Fibroblast of lung (primary cell): ENCODE results near the gene CGB5. TPM values are rescaled to one million over a fixed set of nuclear protein-coding genes. Genes with fewer than 3 reads are reported as not detected.

Experiments used
- DNase-seq, 2 donors: peaks; one replicate each; pipeline versions ENCODE4 v3.0.0 to v3.0.0-alpha.2; 2010; ENCODE audit warnings: low read depth in 2 of 2
- H2AFZ ChIP-seq: 2 replicates; pipeline ENCODE4 v1.5.1; 2012; ENCODE audit warnings: low read length, control low read depth, inconsistent platforms
- H3K27ac ChIP-seq: 2 replicates; pipeline ENCODE4 v1.5.1; 2011; ENCODE audit warnings: low read length, control low read depth; ENCODE audit not compliant: insufficient read depth
- H3K27me3 ChIP-seq: 2 replicates; pipeline ENCODE4 v1.5.1; 2011; ENCODE audit warnings: mild to moderate bottlenecking, low read length; ENCODE audit not compliant: control insufficient read depth, insufficient read depth
- H3K36me3 ChIP-seq: 2 replicates; pipeline ENCODE4 v1.5.1; 2011; ENCODE audit warnings: low read length; ENCODE audit not compliant: control insufficient read depth, insufficient read depth
- H3K4me1 ChIP-seq: 2 replicates; pipeline ENCODE4 v1.5.1; 2011; ENCODE audit warnings: low read length; ENCODE audit not compliant: control insufficient read depth, insufficient read depth; ENCODE audit errors: extremely low read depth
- H3K4me2 ChIP-seq: 2 replicates; pipeline ENCODE4 v1.5.1; 2011; ENCODE audit warnings: low read length, control low read depth; ENCODE audit not compliant: insufficient read depth; ENCODE audit errors: extremely low read depth
- H3K4me3 ChIP-seq, 4 experiments: fragments of 200-600 bp in 1 of 4; sonication (generic) in 1 of 4; replicated peaks in 1 of 4; 2 replicates each; pipeline ENCODE4 v1.5.1; 2011 to 2016; ENCODE audit warnings: low read length in 4 of 4, low read depth in 3 of 4, mild to moderate bottlenecking in 3 of 4, control low read depth in 2 of 4, inconsistent platforms in 1 of 4, mixed read lengths in 1 of 4; ENCODE audit not compliant: insufficient read depth in 1 of 4; ENCODE audit errors: control extremely low read depth in 1 of 4
- H3K79me2 ChIP-seq: 2 replicates; pipeline ENCODE4 v1.5.1; 2012; ENCODE audit warnings: mild to moderate bottlenecking, low read length, inconsistent platforms; ENCODE audit not compliant: control insufficient read depth, insufficient read depth
- H3K9ac ChIP-seq: 2 replicates; pipeline ENCODE4 v1.5.1; 2011; ENCODE audit warnings: mild to moderate bottlenecking, low read length, control low read depth; ENCODE audit not compliant: insufficient read depth
- H3K9me3 ChIP-seq: 2 replicates; pipeline ENCODE4 v1.5.1; 2012; ENCODE audit warnings: low read depth, low read length; ENCODE audit not compliant: control insufficient read depth, insufficient read depth
- H4K20me1 ChIP-seq: 2 replicates; pipeline ENCODE4 v1.5.1; 2011; ENCODE audit warnings: low read length; ENCODE audit not compliant: control insufficient read depth, insufficient read depth; ENCODE audit errors: extremely low read depth
- CTCF ChIP-seq, 2 donors: IDR thresholded peaks in 1 of 2; conservative IDR thresholded peaks in 1 of 2; 1 replicate in 1 of 2; 2 replicates in 1 of 2; pipeline ENCODE4 v1.5.1; 2011 to 2012; ENCODE audit warnings: low read length in 2 of 2, control low read depth in 1 of 2, inconsistent platforms in 1 of 2, low read depth in 1 of 2, mild to moderate bottlenecking in 1 of 2
- EZH2 ChIP-seq: IDR thresholded peaks from 2 replicates; pipeline ENCODE4 v1.5.1; 2012; ENCODE audit warnings: low read length, control low read depth, mild to moderate bottlenecking; ENCODE audit errors: missing control alignments
- polyA plus RNA-seq, 2 donors: library from polyadenylated mRNA; depleted of rRNA in 1 of 2; stranded (reverse) in 1 of 2; unstranded in 1 of 2; fragments of >200 nt; gene quantifications; 2 replicates each; pipeline ENCODE4 v1.2.1, GENCODE V29; 2011 to 2012; ENCODE audit warnings: missing spikeins in 1 of 2
- total RNA-seq: library from RNA; depleted of rRNA; stranded (reverse); fragments of >200 nt; gene quantifications from 2 replicates; pipeline ENCODE4 v1.2.1, GENCODE V29; 2014

The CGB5 gene
- total and polyA plus RNA-seq, 2 donors (not counting 1 experiment from before 2014, with no cell fraction given) = not detected

GRCh38 chr19:49061445-49061844, 17.8 kb downstream of the CGB5 start:
- TF ChIP-seq EZH2 (no peak), CTCF (conservative IDR thresholded peaks at IDR 0.05 in 1 of 2, IDR thresholded peaks at IDR 0.05 in 1 of 2; ENCODE audit: low read depth in 1 of 2, low read length in 2 of 2) (no peak)
- H3K79me2 ChIP-seq = no peaks in the 10 kb centered on the region

GRCh38 chr19:49064029-49064629, 20.5 kb downstream of the CGB5 start:
- no peaks in the 10 kb centered on the region for H3K79me2 ChIP-seq
- peaks cover 29% of the 10 kb centered on the region for H3K27me3 ChIP-seq
- H3K4me3 ChIP-seq = no peak overlapping the region
- no peaks in the 10 kb centered on the region for H4K20me1 ChIP-seq
- H3K9ac ChIP-seq = no peak overlapping the region
- H3K4me1 ChIP-seq = no peaks in the 10 kb centered on the region
- H3K27ac ChIP-seq = no peak overlapping the region
- H3K36me3 ChIP-seq = no peaks in the 10 kb centered on the region
- TF ChIP-seq CTCF (conservative IDR thresholded peaks at IDR 0.05 in 1 of 2, IDR thresholded peaks at IDR 0.05 in 1 of 2; ENCODE audit: low read depth in 1 of 2, low read length in 2 of 2) (no peak), EZH2 (no peak)
- H3K4me2 ChIP-seq = no peak overlapping the region
- H2AFZ ChIP-seq = no peak overlapping the region
- H3K9me3 ChIP-seq = no peaks in the 10 kb centered on the region
- DNase-seq = no peak

More at GRCh38 chr19:49061445-49061844, 17.8 kb downstream of the CGB5 start:
- Histone ChIP-seq H4K20me1 (no peaks in the 10 kb centered on the region), H3K4me1 (peaks cover 2% of the 10 kb centered on the region), H2AFZ (no peak overlapping the region), H3K36me3 (no peaks in the 10 kb centered on the region), H3K9ac (no peak overlapping the region), H3K9me3 (no peaks in the 10 kb centered on the region), H3K4me3 (no peak overlapping the region), H3K4me2 (no peak overlapping the region), H3K27ac (no peak overlapping the region), H3K27me3 (peaks cover 20% of the 10 kb centered on the region)
- no peak for DNase-seq

- Histone ChIP-seq H3K9me3 (no peaks in the 10 kb centered on the region), H3K27ac (no peak within 1 kb of the TSS), H3K79me2 (no peaks in the 10 kb centered on the region), H4K20me1 (no peaks in the 10 kb centered on the region), H3K4me3 (no peak within 1 kb of the TSS), H3K36me3 (no peaks in the 10 kb centered on the region), H3K27me3 (peaks cover 31% of the 10 kb centered on the region), H3K9ac (no peak within 1 kb of the TSS), H3K4me2 (no peak within 1 kb of the TSS), H2AFZ (no peak within 1 kb of the TSS), H3K4me1 (no peaks in the 10 kb centered on the region)
- DNase-seq = peak in 1 of 2 donors; percentile 41
- TF ChIP-seq CTCF (conservative IDR thresholded peaks at IDR 0.05 in 1 of 2, IDR thresholded peaks at IDR 0.05 in 1 of 2; ENCODE audit: low read depth in 1 of 2, low read length in 2 of 2) (no peak), EZH2 (no peak)
Measured at GRCh38 chr19:49064768-49065611, 21.3 kb downstream of the CGB5 start, which contains the start of gene NTF4. NTF4 (minus strand) TSS chr19:49064818; CDS start chr19:49061997, 2,821 bp downstream.
